Ovary (tissue), 3 donors: ENCODE data around the gene CROCC.
"Not testable (repeated sequence)": the region's sequence is repeated elsewhere in the genome, so short reads cannot be mapped to it uniquely, and the experiment has no call there.

ENCODE experiments used
- CTCF ChIP-seq, 3 donors: fragments of 450-650 bp in 2 of 3; fragments of 200-600 bp in 1 of 3; IDR thresholded peaks; one replicate each; pipeline versions ENCODE4 v1.5.1 to v1.8.0; 2016 to 2022; ENCODE audit warnings: antibody characterized with exemption in 3 of 3, mild to moderate bottlenecking in 1 of 3
- EP300 ChIP-seq: sonication (generic); formaldehyde crosslinking; IDR thresholded peaks from one replicate; pipeline ENCODE4 v1.6.1; 2017; ENCODE audit warnings: antibody characterized with exemption
- POLR2A ChIP-seq: fragments of 450-650 bp; IDR thresholded peaks from one replicate; pipeline ENCODE4 v1.6.1; 2017; ENCODE audit warnings: antibody characterized with exemption, mild to moderate bottlenecking, moderate library complexity
- donor health status: DM: no; HTN: no; CAD: no.

- not testable (repeated sequence) for TF ChIP-seq CTCF (IDR thresholded peaks at IDR 0.05); POLR2A; EP300
These were observed 28.7 kb upstream of the CROCC start for GRCh38 chr1:16892978-16893525.
